HFFc6 (cell line): Measurements from ENCODE around the gene TELO2. TPM values are rescaled to one million over a fixed set of nuclear protein-coding genes. Genes with fewer than 3 reads are reported as not detected.

Experiments used
- DNase-seq: peaks from one replicate; pipeline ENCODE4 v3.0.0-alpha.2; 2018
- H3K27ac Mint-ChIP-seq: 2 replicates; pipeline ENCODE4 v1.8.0; 2020; ENCODE audit warnings: mild to moderate bottlenecking, mixed read lengths
- H3K27me3 Mint-ChIP-seq: 2 replicates; pipeline ENCODE4 v1.8.0; 2021; ENCODE audit warnings: mild to moderate bottlenecking, moderate library complexity, mixed read lengths; ENCODE audit not compliant: insufficient read depth
- H3K36me3 Mint-ChIP-seq: 2 replicates; pipeline ENCODE4 v1.8.0; 2021; ENCODE audit warnings: low read depth, mixed read lengths
- H3K4me1 Mint-ChIP-seq: 2 replicates; pipeline ENCODE4 v1.8.0; 2020; ENCODE audit warnings: low read depth, mixed read lengths
- H3K4me3 Mint-ChIP-seq: 2 replicates; pipeline ENCODE4 v1.8.0; 2020; ENCODE audit warnings: mild to moderate bottlenecking, moderate library complexity, mixed read lengths
- H3K9me3 Mint-ChIP-seq: 2 replicates; pipeline ENCODE4 v1.8.0; 2020; ENCODE audit warnings: mild to moderate bottlenecking, mixed read lengths
- CTCF ChIP-seq: fragments of 200-600 bp; sonication (generic); IDR thresholded peaks from 2 replicates; pipeline ENCODE4 v1.5.0; 2021; ENCODE audit warnings: antibody characterized with exemption, mild to moderate bottlenecking
- total RNA-seq, 6 experiments: library from RNA; stranded (reverse); fragmentation: NEBNext Ultra II Directional; extraction: Animal tissue kit (Norgen Biotek cat#: 25700); gene quantifications; 2 replicates in 1 of 6; 3 replicates in 5 of 6; pipeline ENCODE4 v1.2.3, GENCODE V29; 2021

The TELO2 gene
- total RNA-seq, 6 experiments from 2014 or later, result 28.6 to 37.4 (median 34.8) TPM

GRCh38 chr16:1489077-1489476, 4.1 kb upstream of the TELO2 start:
- no peak for DNase-seq
- Mint-ChIP-seq H3K4me3 (no peak overlapping the region), H3K36me3 (no peaks in the 10 kb centered on the region), H3K27ac (no peak overlapping the region), H3K9me3 (no peaks in the 10 kb centered on the region), H3K27me3 (peaks cover 8% of the 10 kb centered on the region), H3K4me1 (peaks cover 9% of the 10 kb centered on the region)
- no peak for TF ChIP-seq CTCF

GRCh38 chr16:1491327-1491726, 1.8 kb upstream of the TELO2 start:
- no peak for DNase-seq
- Mint-ChIP-seq H3K9me3 (no peaks in the 10 kb centered on the region), H3K36me3 (no peaks in the 10 kb centered on the region), H3K4me1 (peaks cover 15% of the 10 kb centered on the region), H3K27me3 (peaks cover 5% of the 10 kb centered on the region), H3K27ac (no peak overlapping the region), H3K4me3 (no peak overlapping the region)
- no peak for TF ChIP-seq CTCF

GRCh38 chr16:1492082-1492922, 858 bp upstream of the TELO2 start:
- Mint-ChIP-seq H3K4me1 (peaks cover 15% of the 10 kb centered on the region), H3K27me3 (peaks cover 3% of the 10 kb centered on the region; the same call in 1 of the 2 replicates), H3K36me3 (no peaks in the 10 kb centered on the region), H3K27ac (peak overlapping the region; percentile 90), H3K4me3 (peak overlapping the region; percentile 93), H3K9me3 (no peaks in the 10 kb centered on the region)
- no peak for DNase-seq
- peak; percentile 18 for TF ChIP-seq CTCF

GRCh38 chr16:1493746-1494094, 560 bp downstream of the TELO2 start:
- H3K9me3 Mint-ChIP-seq, result no peaks in the 10 kb centered on the region
- peak overlapping the region; percentile 80 for H3K27ac Mint-ChIP-seq
- H3K4me1 Mint-ChIP-seq, result peaks cover 15% of the 10 kb centered on the region
- H3K27me3 Mint-ChIP-seq, result no peaks in the 10 kb centered on the region; the same call in 1 of the 2 replicates
- TF ChIP-seq CTCF, result no peak
- peak overlapping the region; percentile 93 for H3K4me3 Mint-ChIP-seq
- DNase-seq, result no peak
- peaks cover 3% of the 10 kb centered on the region; the same call in 1 of the 2 replicates for H3K36me3 Mint-ChIP-seq

GRCh38 chr16:1494129-1494640, 1.0 kb downstream of the TELO2 start:
- Mint-ChIP-seq H3K4me3 (peak overlapping the region; percentile 93), H3K27ac (peak overlapping the region; percentile 80), H3K4me1 (peaks cover 15% of the 10 kb centered on the region), H3K27me3 (no peaks in the 10 kb centered on the region; the same call in 1 of the 2 replicates), H3K36me3 (peaks cover 3% of the 10 kb centered on the region; the same call in 1 of the 2 replicates), H3K9me3 (no peaks in the 10 kb centered on the region)
- peak; percentile 83 for DNase-seq
- TF ChIP-seq CTCF, result peak; percentile 78
